Jurkat, Clone E6-1 (cell line): ENCODE measurements around the gene FAM227B.

Experiments used
- DNase-seq: peaks from one replicate; pipeline ENCODE4 v3.0.0-alpha.2; 2011; ENCODE audit warnings: low read depth, low spot score
- H3K4me3 ChIP-seq: 2 replicates; pipeline ENCODE4 v1.5.1; 2011; ENCODE audit warnings: mild to moderate bottlenecking, low read length, control low read depth, moderate library complexity

Gene FAM227B

GRCh38 chr15:49328941-49329340 is 291.7 kb downstream of the FAM227B start:
- DNase-seq: no peak
- no peak overlapping the region for H3K4me3 ChIP-seq

- H3K4me3 ChIP-seq: no peak overlapping the region
Observed at GRCh38 chr15:49327927-49328326, 292.7 kb downstream of the FAM227B start.

GRCh38 chr15:49323207-49323606 is 297.4 kb downstream of the FAM227B start:
- H3K4me3 ChIP-seq: no peak overlapping the region
- no peak for DNase-seq

More at GRCh38 chr15:49327927-49328326, 292.7 kb downstream of the FAM227B start:
- DNase-seq: no peak

- H3K4me3 ChIP-seq: no peak overlapping the region
- DNase-seq: no peak
Observed at GRCh38 chr15:49320351-49320750, 300.3 kb downstream of the FAM227B start.

GRCh38 chr15:49315391-49315823 is 305.2 kb downstream of the FAM227B start:
- DNase-seq: no peak

GRCh38 chr15:49314716-49315115 is 305.9 kb downstream of the FAM227B start:
- H3K4me3 ChIP-seq: no peak overlapping the region
- DNase-seq: no peak

More at GRCh38 chr15:49315391-49315823, 305.2 kb downstream of the FAM227B start:
- no peak overlapping the region for H3K4me3 ChIP-seq

GRCh38 chr15:49313650-49314049 is 307.0 kb downstream of the FAM227B start:
- DNase-seq: peak; percentile 26
- no peak overlapping the region for H3K4me3 ChIP-seq

- no peak for DNase-seq
- no peak overlapping the region for H3K4me3 ChIP-seq
Observed at GRCh38 chr15:49309889-49310288, 310.7 kb downstream of the FAM227B start.

- H3K4me3 ChIP-seq: no peak overlapping the region
- DNase-seq: no peak
Observed at GRCh38 chr15:49308686-49309085, 311.9 kb downstream of the FAM227B start.

- no peak for DNase-seq
- H3K4me3 ChIP-seq: no peak overlapping the region
Observed at GRCh38 chr15:49306551-49306950, 314.1 kb downstream of the FAM227B start.

- no peak for DNase-seq
Observed at GRCh38 chr15:49303003-49303402, 317.6 kb downstream of the FAM227B start.

GRCh38 chr15:49301562-49301961 is 319.1 kb downstream of the FAM227B start:
- no peak for DNase-seq
- H3K4me3 ChIP-seq: no peak overlapping the region

More at GRCh38 chr15:49303003-49303402, 317.6 kb downstream of the FAM227B start:
- H3K4me3 ChIP-seq: no peak overlapping the region

- no peak for DNase-seq
- H3K4me3 ChIP-seq: no peak overlapping the region
Observed at GRCh38 chr15:49300856-49301255, 319.8 kb downstream of the FAM227B start.

GRCh38 chr15:49297584-49297983 is 323.0 kb downstream of the FAM227B start:
- DNase-seq: no peak
- H3K4me3 ChIP-seq: no peak overlapping the region

- no peak for DNase-seq
- no peak overlapping the region for H3K4me3 ChIP-seq
Observed at GRCh38 chr15:49296258-49296657, 324.4 kb downstream of the FAM227B start.

- no peak overlapping the region for H3K4me3 ChIP-seq
- no peak for DNase-seq
Observed at GRCh38 chr15:49293941-49294340, 326.7 kb downstream of the FAM227B start.

GRCh38 chr15:49290191-49290590 is 330.4 kb downstream of the FAM227B start:
- no peak for DNase-seq

GRCh38 chr15:49288391-49288790 is 332.2 kb downstream of the FAM227B start:
- DNase-seq: no peak
- no peak overlapping the region for H3K4me3 ChIP-seq

More at GRCh38 chr15:49290191-49290590, 330.4 kb downstream of the FAM227B start:
- no peak overlapping the region for H3K4me3 ChIP-seq

GRCh38 chr15:49287481-49287880 is 333.1 kb downstream of the FAM227B start:
- no peak overlapping the region for H3K4me3 ChIP-seq

GRCh38 chr15:49286649-49287404 is 333.8 kb downstream of the FAM227B start:
- no peak for DNase-seq

More at GRCh38 chr15:49287481-49287880, 333.1 kb downstream of the FAM227B start:
- no peak for DNase-seq

GRCh38 chr15:49282366-49282765 is 338.3 kb downstream of the FAM227B start:
- DNase-seq: no peak
- no peak overlapping the region for H3K4me3 ChIP-seq

More at GRCh38 chr15:49286649-49287404, 333.8 kb downstream of the FAM227B start:
- no peak overlapping the region for H3K4me3 ChIP-seq
